ENCODE data around the gene HIRIP3. TPM values are rescaled to one million over a fixed set of nuclear protein-coding genes. Genes with fewer than 3 reads are reported as not detected.
"Not testable (repeated sequence)": the region's sequence is repeated elsewhere in the genome, so short reads cannot be mapped to it uniquely, and the experiment has no call there.

The HIRIP3 gene
- total RNA-seq, 1 donor = 4.7 TPM

- H3K4me3 ChIP-seq (ENCODE audit: low read depth, low read length) = no peak overlapping the region
- DNase-seq (ENCODE audit: low read depth) = no peak
- no peak for TF ChIP-seq CTCF (IDR thresholded peaks at IDR 0.05; ENCODE audit: insufficient read depth, low read depth, low read length)
These were observed 29.7 kb upstream of the HIRIP3 start for GRCh38 chr16:30025156-30025555.

GRCh38 chr16:30024451-30024850 is 29.0 kb upstream of the HIRIP3 start:
- DNase-seq (ENCODE audit: low read depth) = no peak
- no peak for TF ChIP-seq CTCF (IDR thresholded peaks at IDR 0.05; ENCODE audit: insufficient read depth, low read depth, low read length)
- H3K4me3 ChIP-seq (ENCODE audit: low read depth, low read length) = no peak overlapping the region

GRCh38 chr16:30023586-30023985 is 28.2 kb upstream of the HIRIP3 start:
- DNase-seq (ENCODE audit: low read depth) = no peak
- no peak overlapping the region for H3K4me3 ChIP-seq (ENCODE audit: low read depth, low read length)
- no peak for TF ChIP-seq CTCF (IDR thresholded peaks at IDR 0.05; ENCODE audit: insufficient read depth, low read depth, low read length)

- no peak for TF ChIP-seq CTCF (IDR thresholded peaks at IDR 0.05; ENCODE audit: insufficient read depth, low read depth, low read length)
- no peak for DNase-seq (ENCODE audit: low read depth)
- H3K4me3 ChIP-seq (ENCODE audit: low read depth, low read length) = no peak within 1 kb of the TSS
These were observed 27.5 kb upstream of the HIRIP3 start, which contains the start of gene C16orf92 for GRCh38 chr16:30022887-30023286. Gene C16orf92 (plus strand): TSS chr16:30023198. CDS start chr16:30023341, 143 bp downstream.

GRCh38 chr16:30018731-30019158 is 23.3 kb upstream of the HIRIP3 start:
- DNase-seq (ENCODE audit: low read depth) = no peak
- no peak overlapping the region for H3K4me3 ChIP-seq (ENCODE audit: low read depth, low read length)
- no peak for TF ChIP-seq CTCF (IDR thresholded peaks at IDR 0.05; ENCODE audit: insufficient read depth, low read depth, low read length)

- not testable (repeated sequence) for H3K4me3 ChIP-seq (ENCODE audit: low read depth, low read length)
These were observed 22.5 kb upstream of the HIRIP3 start for GRCh38 chr16:30017937-30018336.

GRCh38 chr16:30017277-30017656 is 21.9 kb upstream of the HIRIP3 start:
- DNase-seq (ENCODE audit: low read depth) = no peak
- no peak for TF ChIP-seq CTCF (IDR thresholded peaks at IDR 0.05; ENCODE audit: insufficient read depth, low read depth, low read length)
- no peak overlapping the region for H3K4me3 ChIP-seq (ENCODE audit: low read depth, low read length)

More at GRCh38 chr16:30017937-30018336, 22.5 kb upstream of the HIRIP3 start:
- DNase-seq (ENCODE audit: low read depth) = not testable (repeated sequence)

All from fibroblast of villous mesenchyme (primary cell).